Stomach (tissue), 4 donors: ENCODE results near the gene CEP164.
A peak's percentile ranks its signal among the peaks of the same experiment; 100 is the strongest.

ENCODE experiments used
- EP300 ChIP-seq: sonication (generic); formaldehyde crosslinking; IDR thresholded peaks from one replicate; pipeline ENCODE4 v1.6.1; 2017; ENCODE audit warnings: antibody characterized with exemption
- POLR2AphosphoS5 ChIP-seq, 3 donors: sonication (generic); formaldehyde crosslinking; IDR thresholded peaks; one replicate each; pipeline ENCODE4 v1.6.1; 2016; ENCODE audit warnings: antibody characterized with exemption in 3 of 3
- TF ChIP-seq, protein P1 (sequence below), 7 experiments: fragments of 450-650 bp in 4 of 7; fragments of 200-600 bp in 3 of 7; sonication (generic) in 3 of 7; IDR thresholded peaks; one replicate each; pipeline ENCODE4 v1.5.1; 2016 to 2019; ENCODE audit warnings: antibody characterized with exemption in 7 of 7, control low read depth in 2 of 7, mild to moderate bottlenecking in 1 of 7

DNA sequence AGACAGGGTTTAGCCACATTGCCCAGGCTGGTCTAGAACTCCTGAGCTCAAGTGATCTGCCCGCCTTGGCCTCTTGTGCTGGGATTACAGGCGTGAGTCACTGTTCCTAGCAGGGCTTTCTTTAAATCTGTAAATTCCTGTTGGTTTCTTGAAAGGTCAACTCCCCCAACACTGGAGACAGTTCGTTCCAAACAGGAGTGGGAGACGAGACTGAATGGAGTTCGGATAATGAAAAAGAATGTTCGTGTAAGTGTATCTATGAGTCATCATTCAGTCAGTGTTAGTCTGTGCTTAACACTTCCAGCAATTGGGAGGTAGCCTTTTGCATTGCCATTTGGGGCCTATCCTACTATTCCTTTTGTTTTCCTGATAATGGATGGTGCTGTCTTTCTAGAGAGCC, 46.5 kb upstream of the CEP164 start:
- TF ChIP-seq, protein P1, sequence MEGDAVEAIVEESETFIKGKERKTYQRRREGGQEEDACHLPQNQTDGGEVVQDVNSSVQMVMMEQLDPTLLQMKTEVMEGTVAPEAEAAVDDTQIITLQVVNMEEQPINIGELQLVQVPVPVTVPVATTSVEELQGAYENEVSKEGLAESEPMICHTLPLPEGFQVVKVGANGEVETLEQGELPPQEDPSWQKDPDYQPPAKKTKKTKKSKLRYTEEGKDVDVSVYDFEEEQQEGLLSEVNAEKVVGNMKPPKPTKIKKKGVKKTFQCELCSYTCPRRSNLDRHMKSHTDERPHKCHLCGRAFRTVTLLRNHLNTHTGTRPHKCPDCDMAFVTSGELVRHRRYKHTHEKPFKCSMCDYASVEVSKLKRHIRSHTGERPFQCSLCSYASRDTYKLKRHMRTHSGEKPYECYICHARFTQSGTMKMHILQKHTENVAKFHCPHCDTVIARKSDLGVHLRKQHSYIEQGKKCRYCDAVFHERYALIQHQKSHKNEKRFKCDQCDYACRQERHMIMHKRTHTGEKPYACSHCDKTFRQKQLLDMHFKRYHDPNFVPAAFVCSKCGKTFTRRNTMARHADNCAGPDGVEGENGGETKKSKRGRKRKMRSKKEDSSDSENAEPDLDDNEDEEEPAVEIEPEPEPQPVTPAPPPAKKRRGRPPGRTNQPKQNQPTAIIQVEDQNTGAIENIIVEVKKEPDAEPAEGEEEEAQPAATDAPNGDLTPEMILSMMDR (IDR thresholded peaks at IDR 0.05), result no peak
- TF ChIP-seq EP300, result no peak
- peak in 1 of 3 donors; percentile 16 for TF ChIP-seq POLR2AphosphoS5 (IDR thresholded peaks at IDR 0.05)
